HEK293 (cell line): ENCODE results near the gene COL9A3.
A peak's percentile ranks its signal among the peaks of the same experiment; 100 is the strongest.

ENCODE experiments used
- CTCF ChIA-PET: fragments of 350-600 bp; formaldehyde crosslinking; extraction: SDS; loops from one replicate; lab custom pipeline; 2021; ENCODE audit warnings: antibody characterized with exemption; lab: Yijun Ruan, JAX
- POLR2A ChIA-PET: fragments of 300-600 bp; formaldehyde crosslinking; extraction: SDS; loops from one replicate; lab custom pipeline; 2020; ENCODE audit warnings: antibody characterized with exemption, inconsistent platforms; lab: Yijun Ruan, JAX
- H3K27ac ChIP-seq: fragments of 200-500 bp; sonication (Bioruptor generic); 2 replicates; pipeline ENCODE4 v1.5.1; 2014; ENCODE audit warnings: low read depth, low read length, control low read depth, inconsistent platforms; ENCODE audit errors: extremely low read depth
- H3K36me3 ChIP-seq, 2 experiments: fragments of 200-500 bp in 1 of 2; sonication (Bioruptor generic) in 1 of 2; 1 replicate in 1 of 2; 2 replicates in 1 of 2; pipeline ENCODE4 v1.5.1; 2014 to 2017; ENCODE audit warnings: inconsistent platforms in 2 of 2, low read length in 2 of 2; ENCODE audit not compliant: control insufficient read depth in 2 of 2, insufficient read depth in 1 of 2
- H3K4me1 ChIP-seq: fragments of 200-500 bp; sonication (Bioruptor generic); 2 replicates; pipeline ENCODE4 v1.5.1; 2014; ENCODE audit warnings: mild to moderate bottlenecking, low read length, inconsistent platforms; ENCODE audit not compliant: control insufficient read depth, insufficient read depth
- H3K4me3 ChIP-seq: 2 replicates; pipeline ENCODE4 v1.5.1; 2011; ENCODE audit warnings: low read depth, mild to moderate bottlenecking, control low read depth, low read length, moderate library complexity
- H3K9me3 ChIP-seq: fragments of 200-500 bp; sonication (Bioruptor generic); 2 replicates; pipeline ENCODE4 v1.5.1; 2014; ENCODE audit warnings: low read depth, low read length, inconsistent platforms; ENCODE audit not compliant: control insufficient read depth, insufficient read depth
- BCL11B ChIP-seq: fragments of 450-650 bp; formaldehyde crosslinking; IDR thresholded peaks from 2 replicates; pipeline ENCODE4 v1.5.1; 2016; ENCODE audit warnings: low read depth, missing biosample characterization, missing genetic modification characterization
- HIC1 ChIP-seq: fragments of 450-650 bp; formaldehyde crosslinking; IDR thresholded peaks from 2 replicates; pipeline ENCODE4 v1.5.1; 2016; ENCODE audit warnings: missing biosample characterization, missing genetic modification characterization
- IKZF3 ChIP-seq: fragments of 450-650 bp; IDR thresholded peaks from 2 replicates; pipeline ENCODE4 v1.5.0; 2018; ENCODE audit warnings: missing biosample characterization, mild to moderate bottlenecking, missing genetic modification characterization, moderate library complexity
- KLF1 ChIP-seq: fragments of 450-650 bp; formaldehyde crosslinking; IDR thresholded peaks from 2 replicates; pipeline ENCODE4 v1.5.1; 2016; ENCODE audit warnings: missing biosample characterization, missing genetic modification characterization
- KLF16 ChIP-seq: fragments of 450-650 bp; formaldehyde crosslinking; IDR thresholded peaks from 2 replicates; pipeline ENCODE4 v1.5.1; 2017; ENCODE audit warnings: missing biosample characterization, missing genetic modification characterization
- TRIM28 ChIP-seq: IDR thresholded peaks from 2 replicates; pipeline ENCODE4 v1.6.1; 2011; ENCODE audit warnings: low read length, control low read depth, borderline replicate concordance
- YY1 ChIP-seq: fragments of 450-650 bp; formaldehyde crosslinking; IDR thresholded peaks from 2 replicates; pipeline ENCODE4 v1.5.1; 2018; ENCODE audit warnings: missing biosample characterization, missing genetic modification characterization
- ZBTB10 ChIP-seq: fragments of 450-650 bp; formaldehyde crosslinking; IDR thresholded peaks from 2 replicates; pipeline ENCODE4 v1.5.1; 2016; ENCODE audit warnings: missing biosample characterization, missing genetic modification characterization
- ZBTB20 ChIP-seq: fragments of 450-650 bp; formaldehyde crosslinking; IDR thresholded peaks from 2 replicates; pipeline ENCODE4 v1.5.1; 2016; ENCODE audit warnings: missing biosample characterization, missing genetic modification characterization
- ZBTB44 ChIP-seq: fragments of 450-650 bp; IDR thresholded peaks from 2 replicates; pipeline ENCODE4 v1.5.1; 2018; ENCODE audit warnings: missing biosample characterization, mild to moderate bottlenecking, missing genetic modification characterization
- ZNF121 ChIP-seq: fragments of 450-650 bp; formaldehyde crosslinking; IDR thresholded peaks from 2 replicates; pipeline ENCODE4 v1.5.1; 2016; ENCODE audit warnings: missing biosample characterization, missing genetic modification characterization
- ZNF16 ChIP-seq: fragments of 450-650 bp; formaldehyde crosslinking; IDR thresholded peaks from 2 replicates; pipeline ENCODE4 v1.5.1; 2016; ENCODE audit warnings: low read depth, missing biosample characterization, missing genetic modification characterization
- ZNF274 ChIP-seq, 2 experiments: fragments of 200-500 bp in 1 of 2; fragments of 450-650 bp in 1 of 2; sonication (Bioruptor generic) in 1 of 2; formaldehyde crosslinking in 1 of 2; IDR thresholded peaks; 2 replicates each; pipeline versions ENCODE4 v1.5.1 to v1.6.1; 2014 to 2016; ENCODE audit warnings: borderline replicate concordance in 1 of 2, inconsistent platforms in 1 of 2, low read length in 1 of 2, missing biosample characterization in 1 of 2, missing genetic modification characterization in 1 of 2
- ZNF280D ChIP-seq: fragments of 450-650 bp; formaldehyde crosslinking; IDR thresholded peaks from 2 replicates; pipeline ENCODE4 v1.5.1; 2016; ENCODE audit warnings: missing biosample characterization, missing genetic modification characterization
- ZNF324 ChIP-seq: fragments of 450-650 bp; formaldehyde crosslinking; IDR thresholded peaks from 2 replicates; pipeline ENCODE4 v1.5.1; 2016; ENCODE audit warnings: missing biosample characterization, missing genetic modification characterization
- ZNF341 ChIP-seq: fragments of 450-650 bp; formaldehyde crosslinking; IDR thresholded peaks from 2 replicates; pipeline ENCODE4; 2016; ENCODE audit warnings: low read depth, missing biosample characterization, missing genetic modification characterization
- ZNF37A ChIP-seq: fragments of 450-650 bp; IDR thresholded peaks from 2 replicates; pipeline ENCODE4 v1.5.1; 2018; ENCODE audit warnings: missing biosample characterization, missing genetic modification characterization
- ZNF600 ChIP-seq: fragments of 450-650 bp; formaldehyde crosslinking; IDR thresholded peaks from 2 replicates; pipeline ENCODE4 v1.5.1; 2016; ENCODE audit warnings: missing biosample characterization, missing genetic modification characterization
- ZNF747 ChIP-seq: fragments of 450-650 bp; formaldehyde crosslinking; IDR thresholded peaks from 2 replicates; pipeline ENCODE4 v1.5.1; 2016; ENCODE audit warnings: missing biosample characterization, missing genetic modification characterization
- ZSCAN30 ChIP-seq: fragments of 450-650 bp; IDR thresholded peaks from 2 replicates; pipeline ENCODE4 v1.5.1; 2018; ENCODE audit warnings: missing biosample characterization, mild to moderate bottlenecking, missing genetic modification characterization, moderate library complexity
- TF ChIP-seq, protein P1 (sequence below): fragments of 450-650 bp; formaldehyde crosslinking; IDR thresholded peaks from 2 replicates; pipeline ENCODE4 v1.5.1; 2016; ENCODE audit warnings: missing biosample characterization, missing genetic modification characterization

COL9A3 gene

GRCh38 chr20:62874964-62875344, 58.1 kb downstream of the COL9A3 start:
- no peaks in the 10 kb centered on the region for H3K9me3 ChIP-seq
- H3K4me1 ChIP-seq = no peaks in the 10 kb centered on the region
- TF ChIP-seq ZBTB10 (tag by site-specific recombination) (0 out of 2 replicates have a peak, but pooled peaks have one; percentile 7), ZNF274 (IDR thresholded peaks at IDR 0.05; ENCODE audit: low read length) (no peak), ZNF274 (tag by site-specific recombination; IDR thresholded peaks at IDR 0.05; ENCODE audit: borderline replicate concordance) (no peak)
- no peak overlapping the region for H3K27ac ChIP-seq
- no peak overlapping the region for H3K4me3 ChIP-seq
- H3K36me3 ChIP-seq = no peaks in the 10 kb centered on the region
- ChIA-PET CTCF (interaction anchor here (0.6 to 1.9 kb wide), 5 partner anchors 13 to 98 kb away, joined by 3 to 6 read pairs (median 3); no protein-coding TSS in a partner anchor), POLR2A (interaction anchor here (1.0 kb wide), 1 partner anchor 28 kb away, joined by 3 read pairs; no protein-coding TSS in a partner anchor)

DNA sequence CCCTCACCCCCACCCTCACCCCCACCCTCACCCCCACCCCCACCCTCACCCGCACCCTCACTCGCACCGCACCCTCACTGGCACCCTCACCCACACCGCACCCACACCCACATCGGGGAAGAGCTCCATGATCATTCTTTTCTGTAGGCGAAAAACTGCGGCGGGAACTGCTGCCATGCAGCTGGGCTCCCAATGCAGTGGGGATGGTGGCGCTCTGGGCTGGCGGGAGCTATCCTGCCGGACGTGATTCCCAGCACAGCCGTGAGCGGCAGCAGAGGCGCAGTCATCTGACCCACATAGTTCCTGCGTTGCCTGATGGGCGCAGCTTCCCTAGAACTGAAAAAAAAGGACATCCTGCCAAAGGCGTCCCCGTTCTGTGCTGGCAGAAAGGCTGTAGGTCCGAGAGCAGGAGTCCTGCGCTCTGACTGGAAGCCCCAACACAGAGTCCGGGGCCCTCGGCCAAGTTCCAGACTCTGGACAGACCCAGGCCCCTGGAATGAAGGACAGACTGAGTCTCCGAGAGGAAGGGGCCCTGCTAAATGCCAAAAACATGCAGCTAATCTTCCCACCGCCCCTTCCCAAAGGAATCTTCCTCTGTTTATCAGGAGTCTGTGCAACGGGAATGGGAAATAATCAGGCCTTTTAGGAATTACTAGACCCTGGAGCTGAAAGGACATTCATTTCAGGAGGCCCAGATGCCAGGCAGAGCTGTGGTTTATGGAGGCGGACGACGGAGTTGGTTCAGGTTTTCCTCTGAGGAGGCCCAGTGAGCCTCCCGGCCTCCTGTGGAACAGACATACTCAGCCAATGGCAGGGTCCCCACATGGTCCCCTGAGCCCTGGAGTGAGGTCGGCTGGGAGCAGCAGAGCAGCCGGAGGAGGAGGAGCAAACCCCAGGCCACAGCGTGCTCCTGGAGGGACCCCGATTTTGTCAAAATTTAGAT, 58.8 kb downstream of the COL9A3 start:
- Histone ChIP-seq H3K27ac (0 out of 2 replicates have a peak overlapping the region, but pooled peaks have one; percentile 40), H3K4me3 (no peak overlapping the region), H3K9me3 (no peaks in the 10 kb centered on the region), H3K36me3 (peaks cover 0 to 5% of the 10 kb centered on the region in 2 experiments; a peak in 1 of 3 replicates), H3K4me1 (no peaks in the 10 kb centered on the region)
- ChIA-PET POLR2A (interaction anchor here (1.0 kb wide), 1 partner anchor 29 kb away, joined by 3 read pairs; no protein-coding TSS in a partner anchor), CTCF (interaction anchor here (0.6 to 1.9 kb wide), 5 partner anchors 12 to 97 kb away, joined by 3 to 6 read pairs (median 3); no protein-coding TSS in a partner anchor)
- TF ChIP-seq IKZF3 (tag by site-specific recombination) (0 out of 2 replicates have a peak, but pooled peaks have one; percentile 33), ZNF121 (tag by site-specific recombination) (no peak), BCL11B (no peak), ZBTB44 (tag by site-specific recombination) (peak; percentile 69), KLF16 (tag by site-specific recombination) (no peak), ZNF324 (tag by site-specific recombination) (no peak), KLF1 (peak; percentile 58), ZNF747 (no peak), ZNF37A (tag by site-specific recombination) (no peak), TRIM28 (no peak), YY1 (tag by site-specific recombination) (no peak), ZNF16 (tag by site-specific recombination) (no peak), ZNF600 (tag by site-specific recombination) (peak; percentile 54), ZNF280D (no peak), ZNF341 (tag by site-specific recombination) (no peak), ZBTB20 (tag by site-specific recombination) (peak; percentile 79), HIC1 (tag by site-specific recombination) (peak; percentile 70), ZSCAN30 (tag by site-specific recombination) (no peak)
- TF ChIP-seq, protein P1, sequence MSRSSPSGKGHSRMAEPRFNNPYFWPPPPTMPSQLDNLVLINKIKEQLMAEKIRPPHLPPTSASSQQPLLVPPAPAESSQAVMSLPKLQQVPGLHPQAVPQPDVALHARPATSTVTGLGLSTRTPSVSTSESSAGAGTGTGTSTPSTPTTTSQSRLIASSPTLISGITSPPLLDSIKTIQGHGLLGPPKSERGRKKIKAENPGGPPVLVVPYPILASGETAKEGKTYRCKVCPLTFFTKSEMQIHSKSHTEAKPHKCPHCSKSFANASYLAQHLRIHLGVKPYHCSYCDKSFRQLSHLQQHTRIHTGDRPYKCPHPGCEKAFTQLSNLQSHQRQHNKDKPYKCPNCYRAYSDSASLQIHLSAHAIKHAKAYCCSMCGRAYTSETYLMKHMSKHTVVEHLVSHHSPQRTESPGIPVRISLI (tag by site-specific recombination) = no peak
